Glutamatergic neuron (in vitro differentiated cells): ENCODE results near the gene COX6B2. TPM values are rescaled to one million over a fixed set of nuclear protein-coding genes. Genes with fewer than 3 reads are reported as not detected.
"Not testable (repeated sequence)": the region's sequence is repeated elsewhere in the genome, so short reads cannot be mapped to it uniquely, and the experiment has no call there.

ENCODE experiments used
- DNase-seq: peaks from one replicate; pipeline ENCODE4 v3.0.0; 2022
- H3K27ac Mint-ChIP-seq: one replicate; pipeline ENCODE4 v1.8.0; 2020; ENCODE audit warnings: mild to moderate bottlenecking, mixed read lengths, inconsistent platforms; ENCODE audit not compliant: unreplicated experiment
- H3K27me3 Mint-ChIP-seq: one replicate; pipeline ENCODE4 v1.8.0; 2020; ENCODE audit warnings: mild to moderate bottlenecking, moderate library complexity, mixed read lengths, inconsistent platforms; ENCODE audit not compliant: unreplicated experiment
- H3K36me3 Mint-ChIP-seq: one replicate; pipeline ENCODE4 v1.8.0; 2020; ENCODE audit warnings: mild to moderate bottlenecking, mixed read lengths, inconsistent platforms; ENCODE audit not compliant: unreplicated experiment
- H3K4me1 Mint-ChIP-seq: one replicate; pipeline ENCODE4 v1.8.0; 2020; ENCODE audit warnings: mild to moderate bottlenecking, low read depth, mixed read lengths, inconsistent platforms; ENCODE audit not compliant: unreplicated experiment
- H3K4me3 Mint-ChIP-seq: one replicate; pipeline ENCODE4 v1.8.0; 2020; ENCODE audit warnings: mild to moderate bottlenecking, mixed read lengths, inconsistent platforms; ENCODE audit not compliant: unreplicated experiment
- H3K9me3 Mint-ChIP-seq: one replicate; pipeline ENCODE4 v1.8.0; 2020; ENCODE audit warnings: mild to moderate bottlenecking, moderate library complexity, mixed read lengths, inconsistent platforms; ENCODE audit not compliant: unreplicated experiment
- total RNA-seq: library from RNA; stranded (reverse); fragmentation: NEBNext Ultra II Directional; extraction: Animal tissue kit (Norgen Biotek cat#: 25700); gene quantifications from one replicate; pipeline ENCODE4 v1.2.1, GENCODE V29; 2021; ENCODE audit not compliant: unreplicated experiment
- TF ChIP-seq, protein P1 (sequence below): fragments of 200-600 bp; sonication (generic); IDR thresholded peaks from one replicate; pipeline ENCODE4 v1.5.0; 2021; ENCODE audit not compliant: partially characterized antibody, unreplicated experiment

Gene COX6B2
- total RNA-seq, 1 donor from 2014 or later: 2.8 TPM

DNA sequence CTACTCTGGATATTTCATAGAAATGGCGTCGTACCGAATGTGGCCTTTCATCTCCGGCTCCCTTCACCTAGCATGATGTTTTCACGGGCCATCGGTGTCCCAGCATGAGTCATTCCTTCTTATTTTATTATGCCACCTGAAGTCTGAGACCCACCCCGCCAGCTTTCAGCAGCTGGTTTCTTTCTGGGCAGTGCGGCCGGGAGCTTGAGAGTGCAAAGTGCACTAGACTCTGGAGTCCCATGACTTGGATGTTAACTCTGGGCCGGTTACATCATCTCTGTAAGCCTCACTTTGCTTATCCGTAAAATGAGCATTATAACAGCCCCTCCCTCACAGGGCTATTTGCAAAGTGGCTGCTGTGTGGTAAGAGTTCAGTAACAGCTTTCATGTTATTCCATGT, 20.6 kb downstream of the COX6B2 start:
- no peak for DNase-seq
- no peak overlapping the region for H3K4me3 Mint-ChIP-seq
- H3K36me3 Mint-ChIP-seq: no peaks in the 10 kb centered on the region
- H3K4me1 Mint-ChIP-seq: peaks cover 5% of the 10 kb centered on the region
- H3K27ac Mint-ChIP-seq: no peak overlapping the region
- H3K27me3 Mint-ChIP-seq: peaks cover 11% of the 10 kb centered on the region
- H3K9me3 Mint-ChIP-seq: peaks cover 11% of the 10 kb centered on the region
- TF ChIP-seq, protein P1, sequence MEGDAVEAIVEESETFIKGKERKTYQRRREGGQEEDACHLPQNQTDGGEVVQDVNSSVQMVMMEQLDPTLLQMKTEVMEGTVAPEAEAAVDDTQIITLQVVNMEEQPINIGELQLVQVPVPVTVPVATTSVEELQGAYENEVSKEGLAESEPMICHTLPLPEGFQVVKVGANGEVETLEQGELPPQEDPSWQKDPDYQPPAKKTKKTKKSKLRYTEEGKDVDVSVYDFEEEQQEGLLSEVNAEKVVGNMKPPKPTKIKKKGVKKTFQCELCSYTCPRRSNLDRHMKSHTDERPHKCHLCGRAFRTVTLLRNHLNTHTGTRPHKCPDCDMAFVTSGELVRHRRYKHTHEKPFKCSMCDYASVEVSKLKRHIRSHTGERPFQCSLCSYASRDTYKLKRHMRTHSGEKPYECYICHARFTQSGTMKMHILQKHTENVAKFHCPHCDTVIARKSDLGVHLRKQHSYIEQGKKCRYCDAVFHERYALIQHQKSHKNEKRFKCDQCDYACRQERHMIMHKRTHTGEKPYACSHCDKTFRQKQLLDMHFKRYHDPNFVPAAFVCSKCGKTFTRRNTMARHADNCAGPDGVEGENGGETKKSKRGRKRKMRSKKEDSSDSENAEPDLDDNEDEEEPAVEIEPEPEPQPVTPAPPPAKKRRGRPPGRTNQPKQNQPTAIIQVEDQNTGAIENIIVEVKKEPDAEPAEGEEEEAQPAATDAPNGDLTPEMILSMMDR: no peak

DNA sequence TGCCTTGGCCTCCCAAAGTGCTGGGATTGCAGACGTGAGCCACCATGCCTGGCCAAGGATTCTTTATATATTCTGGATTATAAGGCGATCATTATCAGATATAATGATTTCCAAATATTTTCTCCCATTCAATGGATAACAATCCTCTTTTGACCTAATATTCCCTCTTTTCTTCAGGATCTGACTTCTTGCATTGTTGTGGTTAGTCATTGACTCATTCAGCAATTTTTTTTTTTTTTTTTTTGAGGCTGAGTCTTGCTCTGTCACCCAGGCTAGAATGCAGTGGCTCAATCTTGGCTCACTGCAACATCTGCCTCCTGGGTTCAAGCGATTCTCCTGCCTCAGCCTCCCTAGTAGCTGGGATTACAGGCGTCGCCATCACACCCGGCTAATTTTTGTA, 24.7 kb downstream of the COX6B2 start:
- H3K9me3 Mint-ChIP-seq, H3K27me3 Mint-ChIP-seq, H3K4me1 Mint-ChIP-seq, H3K27ac Mint-ChIP-seq, DNase-seq, H3K4me3 Mint-ChIP-seq, H3K36me3 Mint-ChIP-seq: not testable (repeated sequence)

GRCh38 chr19:55328774-55329318, 25.7 kb downstream of the COX6B2 start:
- not testable (repeated sequence) for H3K27me3 Mint-ChIP-seq, H3K9me3 Mint-ChIP-seq, DNase-seq, H3K4me3 Mint-ChIP-seq, H3K4me1 Mint-ChIP-seq, H3K36me3 Mint-ChIP-seq, H3K27ac Mint-ChIP-seq

DNA sequence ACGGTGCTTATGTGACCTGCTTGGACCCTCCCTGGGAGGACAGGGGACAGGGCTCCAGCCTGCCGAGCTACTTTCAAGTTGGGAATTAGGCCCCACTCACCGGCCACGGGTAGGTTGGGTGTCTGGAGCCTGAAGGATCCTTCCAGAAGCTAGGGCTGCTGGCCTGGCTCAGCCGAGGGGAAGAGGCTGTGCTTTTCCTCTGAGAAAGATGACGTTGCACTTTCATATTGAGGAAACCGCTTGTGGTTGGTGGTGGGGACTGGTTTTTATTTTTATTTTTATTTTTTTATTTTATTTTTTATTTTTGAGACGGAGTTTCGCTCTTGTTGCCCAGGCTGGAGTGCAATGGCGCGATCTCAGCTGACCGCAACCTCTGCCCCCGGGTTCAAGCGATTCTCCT, 29.3 kb downstream of the COX6B2 start, which contains the start of gene TMEM150B:
TSS of gene TMEM150B (minus strand) at position 170 of the 400 bp plus-strand sequence. CDS start 4,305 bp downstream, outside the sequence.
- TF ChIP-seq, protein P1: no peak
- peaks cover 11% of the 10 kb centered on the region for H3K27me3 Mint-ChIP-seq
- no peak for DNase-seq
- H3K4me3 Mint-ChIP-seq: no peak within 1 kb of the TSS
- H3K4me1 Mint-ChIP-seq: no peaks in the 10 kb centered on the region
- H3K9me3 Mint-ChIP-seq: peaks cover 13% of the 10 kb centered on the region
- H3K36me3 Mint-ChIP-seq: no peaks in the 10 kb centered on the region
- no peak within 1 kb of the TSS for H3K27ac Mint-ChIP-seq

- Mint-ChIP-seq H3K36me3 (no peaks in the 10 kb centered on the region), H3K27me3 (peaks cover 13% of the 10 kb centered on the region), H3K27ac (no peak overlapping the region), H3K4me3 (no peak overlapping the region), H3K4me1 (no peaks in the 10 kb centered on the region), H3K9me3 (peaks cover 13% of the 10 kb centered on the region)
- TF ChIP-seq, protein P1: no peak
- DNase-seq: no peak
Measured at GRCh38 chr19:55324662-55325061, 29.9 kb downstream of the COX6B2 start.

- Mint-ChIP-seq H3K4me3 (no peak overlapping the region), H3K4me1 (no peaks in the 10 kb centered on the region), H3K27ac (no peak overlapping the region), H3K9me3 (peaks cover 11% of the 10 kb centered on the region), H3K36me3 (no peaks in the 10 kb centered on the region), H3K27me3 (peaks cover 14% of the 10 kb centered on the region)
- DNase-seq: no peak
- TF ChIP-seq, protein P1: no peak
Measured at GRCh38 chr19:55322204-55322885, 32.2 kb downstream of the COX6B2 start.
